ENCODE results near the gene AP2A2.
A peak's percentile ranks its signal among the peaks of the same experiment; 100 is the strongest.
"Not testable (repeated sequence)": the region's sequence is repeated elsewhere in the genome, so short reads cannot be mapped to it uniquely, and the experiment has no call there.

Gene AP2A2

GRCh38 chr11:957212-957920 is 31.7 kb downstream of the AP2A2 start:
- no peak for DNase-seq

- no peak for DNase-seq
These were observed 32.4 kb downstream of the AP2A2 start for GRCh38 chr11:958101-958500.

DNA sequence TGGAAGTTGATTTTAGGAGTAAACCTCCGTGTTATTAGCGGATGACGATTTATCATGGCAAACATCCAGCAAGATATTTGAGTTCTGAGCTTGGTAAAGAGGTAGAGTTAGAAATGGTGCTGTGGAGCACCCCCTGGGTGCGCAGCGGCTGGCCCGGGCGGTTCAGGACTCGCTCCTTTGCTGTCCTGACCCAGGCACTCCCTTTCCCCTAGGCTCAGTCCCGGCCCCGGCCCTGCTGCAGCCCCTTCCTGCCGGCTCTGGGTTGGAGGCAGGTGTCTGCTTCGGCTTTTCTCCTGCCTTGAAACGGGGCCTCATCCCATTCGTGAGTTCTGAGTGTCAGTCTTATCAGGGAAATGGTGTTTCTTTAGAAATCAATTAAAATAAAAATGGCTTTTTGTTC is 33.4 kb downstream of the AP2A2 start:
- no peak for DNase-seq

DNA sequence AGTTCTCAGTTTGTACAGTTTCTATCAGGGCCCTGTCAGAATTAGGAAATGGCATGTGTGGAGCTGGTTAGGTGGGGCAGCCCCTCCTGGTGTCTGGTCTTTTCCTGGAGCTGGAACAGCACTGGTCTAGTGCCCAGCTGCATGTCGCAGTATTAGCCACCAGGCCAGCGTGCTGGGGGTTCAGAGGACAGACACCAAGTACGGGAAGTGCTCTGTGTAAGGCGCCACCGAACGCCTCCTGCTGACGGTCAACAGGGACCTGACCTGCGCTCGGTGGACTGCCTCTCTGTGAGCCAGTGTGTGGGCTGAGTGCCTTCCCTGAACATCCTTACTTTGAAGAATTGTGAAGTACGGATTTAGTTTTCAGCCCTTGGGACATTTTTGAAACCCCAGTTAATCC is 33.9 kb downstream of the AP2A2 start:
- no peak for DNase-seq

DNA sequence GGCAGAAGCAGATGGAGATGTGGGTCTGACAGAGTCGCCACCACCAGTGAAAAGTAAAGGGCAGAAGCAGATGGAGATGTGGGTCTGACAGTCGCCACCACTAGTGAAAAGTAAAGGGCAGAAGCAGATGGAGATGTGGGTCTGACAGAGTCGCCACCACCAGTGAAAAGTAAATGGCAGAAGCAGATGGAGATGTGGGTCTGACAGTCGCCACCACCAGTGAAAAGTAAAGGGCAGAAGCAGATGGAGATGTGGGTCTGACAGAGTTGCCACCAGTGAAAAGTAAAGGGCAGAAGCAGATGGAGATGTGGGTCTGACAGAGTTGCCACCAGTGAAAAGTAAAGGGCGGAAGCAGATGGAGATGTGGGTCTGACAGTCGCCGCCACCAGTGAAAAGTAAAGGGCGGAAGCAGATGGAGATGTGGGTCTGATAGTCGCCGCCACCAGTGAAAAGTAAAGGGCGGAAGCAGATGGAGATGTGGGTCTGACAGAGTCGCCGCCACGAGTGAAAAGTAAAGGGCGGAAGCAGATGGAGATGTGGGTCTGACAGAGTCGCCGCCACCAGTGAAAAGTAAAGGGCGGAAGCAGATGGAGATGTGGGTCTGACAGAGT is 35.7 kb downstream of the AP2A2 start:
- not testable (repeated sequence) for DNase-seq

DNA sequence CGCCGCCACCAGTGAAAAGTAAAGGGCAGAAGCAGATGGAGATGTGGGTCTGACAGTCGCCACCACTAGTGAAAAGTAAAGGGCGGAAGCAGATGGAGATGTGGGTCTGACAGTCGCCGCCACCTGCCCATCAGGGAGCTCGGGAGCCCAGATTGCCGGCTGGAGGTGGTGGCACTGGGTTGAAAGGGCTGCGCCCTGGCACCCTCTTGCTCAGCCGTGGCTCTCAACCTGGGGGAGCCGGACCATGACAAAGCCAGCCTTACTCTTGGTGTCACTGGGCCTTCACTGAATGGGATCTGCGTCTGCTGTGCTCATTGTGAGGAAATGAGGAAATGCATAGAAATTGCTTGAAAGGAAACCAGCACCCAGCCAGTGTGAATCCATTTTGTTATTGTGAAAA is 36.3 kb downstream of the AP2A2 start:
- DNase-seq, result no peak

DNA sequence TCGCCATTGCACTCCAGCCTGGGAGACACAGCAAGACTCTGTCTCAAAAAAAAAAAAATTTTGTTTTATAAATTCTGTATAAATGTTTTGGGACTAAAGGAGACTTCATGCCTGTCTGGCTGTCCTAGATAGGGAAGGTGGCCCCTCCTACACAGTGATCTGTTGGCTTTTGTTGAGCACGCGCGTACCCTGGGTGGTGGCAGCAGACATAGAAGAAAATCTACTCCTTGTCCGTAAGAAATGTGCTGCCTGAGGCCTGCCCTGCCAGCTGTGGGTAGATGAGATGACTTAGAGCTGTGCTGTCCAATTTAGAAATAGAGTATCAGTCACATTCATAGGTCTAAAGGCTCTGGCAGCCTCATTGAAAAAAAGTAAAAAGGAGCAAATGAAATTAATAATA is 37.0 kb downstream of the AP2A2 start:
- DNase-seq, result no peak

DNA sequence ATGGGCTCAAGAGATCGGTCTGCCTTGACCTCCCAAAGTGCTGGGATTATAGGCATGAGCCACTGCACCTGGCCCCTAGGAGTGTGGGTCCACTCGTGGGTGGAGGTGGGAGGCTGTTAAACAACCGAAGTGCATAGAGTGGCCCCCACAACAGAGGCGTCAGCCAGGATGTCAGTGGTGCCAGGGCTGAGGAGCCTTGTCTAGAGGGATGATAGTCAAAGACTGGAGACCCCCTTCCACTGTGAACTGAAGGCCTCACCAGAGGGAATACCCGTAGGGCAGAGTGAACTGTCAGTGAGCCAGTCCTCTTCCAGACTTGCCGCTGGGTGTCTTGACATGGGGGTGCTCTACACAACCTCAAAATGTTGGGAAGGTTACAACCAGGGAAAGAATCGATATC is 38.2 kb downstream of the AP2A2 start:
- DNase-seq, result no peak

GRCh38 chr11:965206-965775 is 39.6 kb downstream of the AP2A2 start:
- no peak for DNase-seq

GRCh38 chr11:967995-968751 is 42.5 kb downstream of the AP2A2 start:
- no peak for DNase-seq

DNA sequence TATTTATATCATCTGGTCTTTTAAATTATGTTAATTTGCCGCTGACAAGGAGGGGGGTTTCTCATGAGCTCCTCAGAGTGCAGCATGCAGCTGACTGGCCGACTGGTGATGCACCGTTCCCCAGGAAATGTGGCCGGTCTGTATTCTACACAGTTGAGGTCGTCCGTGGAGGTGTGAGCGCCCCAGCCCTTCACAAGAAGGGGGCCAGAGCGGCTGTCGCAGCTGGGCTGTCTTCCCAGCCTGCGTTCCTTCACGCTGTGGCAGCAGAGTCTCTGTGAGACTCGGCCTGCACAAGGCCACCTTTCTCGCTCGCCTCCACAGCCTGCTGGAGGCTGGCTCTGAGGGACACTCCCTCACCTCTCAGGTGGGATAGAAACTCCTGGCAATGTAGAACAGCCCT is 43.2 kb downstream of the AP2A2 start:
- no peak for DNase-seq

DNA sequence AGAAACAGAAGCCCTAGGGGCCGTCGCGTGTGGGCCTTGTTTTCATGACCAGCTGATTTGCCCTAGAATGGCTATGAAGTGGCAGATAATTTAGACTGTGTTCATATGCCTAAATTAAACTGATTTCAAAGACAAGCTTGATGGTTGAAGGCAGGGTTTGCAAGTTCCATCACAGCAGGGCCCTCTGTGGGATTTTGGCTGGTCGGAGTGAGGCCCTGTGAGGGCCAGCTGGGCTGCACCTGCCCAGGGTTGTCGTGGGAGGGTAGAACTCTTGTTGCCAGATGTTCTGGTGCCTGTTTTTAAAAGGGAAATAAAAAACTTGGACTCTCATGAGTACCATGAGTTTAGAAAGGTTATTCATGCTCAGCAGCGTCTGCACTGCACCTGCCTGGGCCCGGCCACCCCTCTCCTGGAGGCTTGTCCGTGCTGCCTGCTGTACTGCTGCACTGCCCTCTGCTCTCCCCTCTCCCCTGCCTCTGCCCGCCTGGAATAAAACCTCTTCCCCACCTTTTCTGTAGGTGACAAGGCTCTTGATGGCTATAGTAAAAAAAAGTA is 44.1 kb downstream of the AP2A2 start:
- DNase-seq, result no peak

GRCh38 chr11:970319-970871 is 44.7 kb downstream of the AP2A2 start:
- DNase-seq, result no peak

GRCh38 chr11:971092-971690 is 45.5 kb downstream of the AP2A2 start:
- no peak for DNase-seq

- no peak for DNase-seq
These were observed 46.2 kb downstream of the AP2A2 start for GRCh38 chr11:971731-972365.

- DNase-seq, result no peak
These were observed 47.0 kb downstream of the AP2A2 start for GRCh38 chr11:972523-973211.

- DNase-seq, result no peak
These were observed 47.6 kb downstream of the AP2A2 start for GRCh38 chr11:973237-973636.

DNA sequence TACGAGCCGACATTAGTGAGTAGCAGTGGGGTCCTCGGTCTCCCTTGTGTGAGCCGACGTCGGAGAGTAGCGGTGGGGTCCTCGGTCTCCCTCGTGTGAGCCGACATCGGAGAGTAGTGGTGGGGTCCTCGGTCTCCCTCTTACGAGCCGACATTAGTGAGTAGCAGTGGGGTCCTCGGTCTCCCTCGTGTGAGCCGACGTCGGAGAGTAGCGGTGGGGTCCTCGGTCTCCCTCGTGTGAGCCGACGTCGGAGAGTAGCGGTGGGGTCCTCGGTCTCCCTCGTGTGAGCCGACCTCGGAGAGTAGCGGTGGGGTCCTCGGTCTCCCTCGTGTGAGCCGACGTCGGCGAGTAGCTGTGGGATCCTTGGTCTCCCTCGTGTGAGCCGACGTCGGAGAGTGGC is 49.7 kb downstream of the AP2A2 start:
- not testable (repeated sequence) for DNase-seq

- peak; percentile 50 for DNase-seq
These were observed 50.2 kb downstream of the AP2A2 start for GRCh38 chr11:975827-976226.

DNA sequence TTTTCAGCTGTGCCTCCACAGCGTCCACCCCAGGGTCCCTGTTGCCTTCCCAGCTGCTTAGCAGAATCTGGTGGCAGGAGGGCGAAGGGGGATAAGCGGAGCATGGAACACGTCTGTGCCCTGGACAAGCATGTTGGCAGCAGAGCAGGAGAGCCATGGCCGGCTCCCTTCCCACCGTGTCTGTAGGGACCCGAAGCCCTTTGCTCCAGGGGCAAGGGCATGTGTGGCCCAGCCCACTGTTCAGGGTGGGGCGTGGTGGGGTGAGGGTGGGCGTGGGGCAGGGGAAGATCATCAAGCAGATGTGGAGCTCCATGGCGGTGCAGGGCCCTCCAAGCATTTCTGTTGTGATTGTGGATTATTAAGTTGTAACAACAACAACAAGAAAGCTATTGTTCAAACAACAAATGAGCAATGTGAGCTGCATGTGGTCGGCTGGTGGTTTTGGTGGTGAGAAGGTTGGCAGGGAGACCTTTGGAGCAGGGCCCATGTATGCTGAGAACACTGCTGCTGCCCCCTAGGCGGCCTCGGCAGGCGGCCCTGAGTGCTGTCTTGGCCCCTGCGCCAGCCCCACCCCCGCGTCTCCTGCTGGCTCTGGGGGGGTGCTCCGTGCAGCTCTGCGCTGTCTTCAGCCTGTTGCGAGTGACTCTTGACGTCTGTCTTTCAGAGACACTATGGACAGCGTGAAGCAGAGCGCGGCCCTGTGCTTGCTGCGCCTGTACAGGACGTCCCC is 50.9 kb downstream of the AP2A2 start:
- peak; percentile 60 for DNase-seq

All from femur (tissue), 1 donor.